H9 (cell line): ENCODE results near the gene LTB4R2. TPM values are rescaled to one million over a fixed set of nuclear protein-coding genes. Genes with fewer than 3 reads are reported as not detected.

ENCODE experiments used
- DNase-seq: peaks from one replicate; pipeline ENCODE4 v3.0.0-alpha.2; 2017
- H2AFZ ChIP-seq: one replicate; pipeline ENCODE4 v1.6.1; 2013; ENCODE audit warnings: mild to moderate bottlenecking, low read length, control low read depth, moderate library complexity
- H2AK5ac ChIP-seq: 2 replicates; pipeline ENCODE4 v1.6.1; 2013; ENCODE audit warnings: low read length, control low read depth, mixed read lengths; ENCODE audit not compliant: insufficient read length
- H2BK120ac ChIP-seq: one replicate; pipeline ENCODE4 v1.6.1; 2013; ENCODE audit warnings: low read depth, mild to moderate bottlenecking, low read length, control low read depth, inconsistent platforms; ENCODE audit not compliant: poor library complexity, severe bottlenecking
- H2BK12ac ChIP-seq: 2 replicates; pipeline ENCODE4 v1.6.1; 2013; ENCODE audit warnings: low read length, control low read depth, mixed read lengths, low read depth; ENCODE audit not compliant: insufficient read length
- H2BK15ac ChIP-seq: 2 replicates; pipeline ENCODE4 v1.6.1; 2013; ENCODE audit warnings: low read depth, low read length, control low read depth
- H2BK20ac ChIP-seq: one replicate; pipeline ENCODE4 v1.6.1; 2013; ENCODE audit warnings: low read depth, mild to moderate bottlenecking, low read length, control low read depth, inconsistent platforms; ENCODE audit not compliant: poor library complexity, severe bottlenecking
- H2BK5ac ChIP-seq: 2 replicates; pipeline ENCODE4 v1.6.1; 2013; ENCODE audit warnings: low read length, control low read depth, mixed read lengths; ENCODE audit not compliant: insufficient read length
- H3K14ac ChIP-seq: 2 replicates; pipeline ENCODE4 v1.6.1; 2013; ENCODE audit warnings: low read length, control low read depth; ENCODE audit not compliant: insufficient read depth
- H3K18ac ChIP-seq: 2 replicates; pipeline ENCODE4 v1.6.1; 2013; ENCODE audit warnings: low read depth, mild to moderate bottlenecking, mixed read lengths, low read length, control low read depth; ENCODE audit not compliant: insufficient read length
- H3K23ac ChIP-seq: 2 replicates; pipeline ENCODE4 v1.6.1; 2013; ENCODE audit warnings: low read length, control low read depth, mixed read lengths, low read depth; ENCODE audit not compliant: insufficient read length
- H3K23me2 ChIP-seq: 2 replicates; pipeline ENCODE4 v1.6.1; 2013; ENCODE audit warnings: low read depth, mild to moderate bottlenecking, mixed read lengths, low read length, control low read depth; ENCODE audit not compliant: insufficient read length, poor library complexity, severe bottlenecking
- H3K27ac ChIP-seq: 2 replicates; pipeline ENCODE4 v1.5.1; 2013; ENCODE audit warnings: low read length, control low read depth, mixed read lengths, low read depth; ENCODE audit not compliant: insufficient read length
- H3K27me3 ChIP-seq: 2 replicates; pipeline ENCODE4 v1.6.1; 2013; ENCODE audit warnings: low read length, control low read depth, inconsistent platforms; ENCODE audit not compliant: insufficient read depth
- H3K4ac ChIP-seq: 2 replicates; pipeline ENCODE4 v1.6.1; 2013; ENCODE audit warnings: low read depth, mild to moderate bottlenecking, control low read depth, inconsistent platforms, low read length, moderate library complexity
- H3K4me1 ChIP-seq: 2 replicates; pipeline ENCODE4 v1.6.1; 2013; ENCODE audit warnings: low read length, control low read depth, inconsistent platforms; ENCODE audit not compliant: insufficient read depth
- H3K4me2 ChIP-seq: 2 replicates; pipeline ENCODE4 v1.6.1; 2013; ENCODE audit warnings: low read length, control low read depth, mixed read lengths; ENCODE audit not compliant: insufficient read length, insufficient read depth
- H3K56ac ChIP-seq: 2 replicates; pipeline ENCODE4 v1.6.1; 2013; ENCODE audit warnings: low read depth, mild to moderate bottlenecking, mixed read lengths, low read length, control low read depth; ENCODE audit not compliant: insufficient read length
- H3K79me1 ChIP-seq: 2 replicates; pipeline ENCODE4 v1.6.1; 2013; ENCODE audit warnings: low read depth, mild to moderate bottlenecking, moderate library complexity, low read length, control low read depth, inconsistent platforms; ENCODE audit not compliant: insufficient read depth, poor library complexity, severe bottlenecking
- H3K79me2 ChIP-seq: 2 replicates; pipeline ENCODE4 v1.6.1; 2013; ENCODE audit warnings: low read length, control low read depth, inconsistent platforms; ENCODE audit not compliant: insufficient read depth
- H3K9ac ChIP-seq: 2 replicates; pipeline ENCODE4 v1.6.1; 2013; ENCODE audit warnings: low read length, control low read depth, mixed read lengths; ENCODE audit not compliant: insufficient read length; ENCODE audit errors: extremely low read depth
- H3K9me3 ChIP-seq: one replicate; pipeline ENCODE4 v1.6.1; 2013; ENCODE audit warnings: low read depth, low read length, inconsistent platforms; ENCODE audit not compliant: control insufficient read depth
- H3T11ph ChIP-seq: one replicate; pipeline ENCODE4 v1.6.1; 2013; ENCODE audit warnings: mild to moderate bottlenecking, low read length, control low read depth, inconsistent platforms
- H4K20me1 ChIP-seq: one replicate; pipeline ENCODE4 v1.6.1; 2013; ENCODE audit not compliant: control insufficient read depth, insufficient read length, insufficient read depth
- H4K5ac ChIP-seq: 2 replicates; pipeline ENCODE4 v1.6.1; 2013; ENCODE audit warnings: low read depth, mild to moderate bottlenecking, mixed read lengths, low read length, control low read depth; ENCODE audit not compliant: insufficient read length
- H4K8ac ChIP-seq: replicated peaks from 2 replicates; pipeline ENCODE4 v1.6.1; 2013; ENCODE audit warnings: low read length, control low read depth, mixed read lengths, low read depth; ENCODE audit not compliant: insufficient read length
- H4K91ac ChIP-seq: 2 replicates; pipeline ENCODE4 v1.6.1; 2013; ENCODE audit warnings: low read depth, mild to moderate bottlenecking, moderate library complexity, mixed read lengths, low read length, control low read depth; ENCODE audit not compliant: insufficient read length
- H3K27ac Mint-ChIP-seq, 3 experiments: 2 replicates in 2 of 3; 3 replicates in 1 of 3; pipeline ENCODE4 v1.8.0; 2020 to 2021; ENCODE audit warnings: mixed read lengths in 3 of 3, mild to moderate bottlenecking in 1 of 3, moderate library complexity in 1 of 3
- H3K27me3 Mint-ChIP-seq: 2 replicates; pipeline ENCODE4 v1.8.0; 2021; ENCODE audit warnings: low read depth, mild to moderate bottlenecking, moderate library complexity, mixed read lengths
- H3K36me3 Mint-ChIP-seq, 3 experiments: 2 replicates in 2 of 3; 3 replicates in 1 of 3; pipeline ENCODE4 v1.8.0; 2020 to 2021; ENCODE audit warnings: low read depth in 3 of 3, mixed read lengths in 3 of 3; ENCODE audit not compliant: insufficient read depth in 1 of 3
- H3K4me1 Mint-ChIP-seq, 2 experiments: 2 replicates each; pipeline ENCODE4 v1.8.0; 2020; ENCODE audit warnings: mixed read lengths in 2 of 2
- H3K4me3 Mint-ChIP-seq, 2 experiments: 2 replicates in 1 of 2; 3 replicates in 1 of 2; pipeline ENCODE4 v1.8.0; 2020 to 2021; ENCODE audit warnings: mild to moderate bottlenecking in 2 of 2, mixed read lengths in 2 of 2, moderate library complexity in 1 of 2
- H3K9me3 Mint-ChIP-seq, 2 experiments: 2 replicates in 1 of 2; 3 replicates in 1 of 2; pipeline ENCODE4 v1.8.0; 2020; ENCODE audit warnings: mild to moderate bottlenecking in 2 of 2, mixed read lengths in 2 of 2, moderate library complexity in 1 of 2
- CTCF ChIP-seq: fragments of 200-600 bp; sonication (generic); conservative IDR thresholded peaks from 3 replicates; pipeline ENCODE4 v1.8.0; 2021; ENCODE audit warnings: antibody characterized with exemption, mild to moderate bottlenecking
- WGBS: extraction: QIAGEN DNeasy Blood & Tissue Kit; methylation state at CpG from one replicate; pipeline ENCODE4 v1.1.7; 2013; ENCODE audit warnings: missing lambda C conversion rate, low lambda C conversion rate, mixed read lengths; ENCODE audit not compliant: insufficient read length; ENCODE audit errors: extremely low coverage; 5-methylcytosine and 5-hydroxymethylcytosine counted together
- total RNA-seq: library from RNA; stranded (reverse); gene quantifications from 2 replicates; pipeline ENCODE4 v1.2.1, GENCODE V29; 2021

Gene LTB4R2
- total RNA-seq, 1 experiment from 2014 or later: 13.4 TPM

- H2AFZ ChIP-seq: no peak within 1 kb of the TSS
- no peak within 1 kb of the TSS for H4K5ac ChIP-seq
- no peak within 1 kb of the TSS for H2BK20ac ChIP-seq
- no peaks in the 10 kb centered on the region for H3K9me3 Mint-ChIP-seq
- no peaks in the 10 kb centered on the region for H3K79me1 ChIP-seq
- TF ChIP-seq CTCF: no peak
- no peak within 1 kb of the TSS for H3K4me3 Mint-ChIP-seq
- no peaks in the 10 kb centered on the region for H4K20me1 ChIP-seq
- H3T11ph ChIP-seq: no peak within 1 kb of the TSS
- H2BK15ac ChIP-seq: no peak within 1 kb of the TSS
- whole genome bisulfite sequencing: no CpG with 5 or more reads among the region's 14 CpGs
- H2BK120ac ChIP-seq: no peak within 1 kb of the TSS
- no peaks in the 10 kb centered on the region for H3K23me2 ChIP-seq
- H3K9me3 ChIP-seq: no peaks in the 10 kb centered on the region
- no peak within 1 kb of the TSS for H3K4me2 ChIP-seq
- H3K79me2 ChIP-seq: no peaks in the 10 kb centered on the region
- no peak within 1 kb of the TSS for H3K56ac ChIP-seq
- H3K4me1 ChIP-seq: no peaks in the 10 kb centered on the region
- no peak within 1 kb of the TSS for H2AK5ac ChIP-seq
- no peak within 1 kb of the TSS for H3K27ac ChIP-seq
- H3K23ac ChIP-seq: no peak within 1 kb of the TSS
- no peak within 1 kb of the TSS for H2BK5ac ChIP-seq
- H3K27ac Mint-ChIP-seq: peak within 1 kb of the TSS in 1 of 3 experiments; percentile 36; a peak in 3 of 7 replicates
- H4K8ac ChIP-seq: no peak within 1 kb of the TSS
- H3K27me3 ChIP-seq: no peaks in the 10 kb centered on the region
- H3K14ac ChIP-seq: no peak within 1 kb of the TSS; the same call in 1 of the 2 replicates
- H3K27me3 Mint-ChIP-seq: no peaks in the 10 kb centered on the region; the same call in 1 of the 2 replicates
- H3K18ac ChIP-seq: no peak within 1 kb of the TSS
- H3K9ac ChIP-seq: no peak within 1 kb of the TSS
- no peak within 1 kb of the TSS for H4K91ac ChIP-seq
- no peaks in the 10 kb centered on the region; a peak in 2 of 4 replicates for H3K4me1 Mint-ChIP-seq
- DNase-seq: no peak
- peaks cover 3 to 17% (median 14%) of the 10 kb centered on the region in 3 experiments; a peak in 5 of 7 replicates for H3K36me3 Mint-ChIP-seq
- H3K4ac ChIP-seq: no peak within 1 kb of the TSS
- no peak within 1 kb of the TSS for H2BK12ac ChIP-seq
Observed at GRCh38 chr14:24262821-24263733, 46.9 kb upstream of the LTB4R2 start, which contains the start of gene TGM1. Gene TGM1, minus strand, starts transcription at chr14:24263177. Its CDS starts 825 bp downstream, at chr14:24262352.
